Measurements from ENCODE around the gene HDAC4. TPM values are rescaled to one million over a fixed set of nuclear protein-coding genes. Genes with fewer than 3 reads are reported as not detected.

HDAC4 gene
- total and polyA plus RNA-seq, 10 of the 15 experiments (the other 5 are each of a cell fraction or from before 2014, with no cell fraction given) = 0.22 to 15.7 (median 4.8) TPM

- in situ Hi-C loops (cut with MboI) (no loop called here), intact Hi-C loops (cut with micrococcal nuclease; ENCODE audit: unreplicated experiment) (no loop called here)
- no peak overlapping the region for H3K27ac ChIP-seq (ENCODE audit: control insufficient read depth, insufficient read depth)
- WGBS (ENCODE audit: insufficient coverage, insufficient replicate concordance, low lambda C conversion rate, missing lambda C conversion rate) = 74% methylated on average over 10 of the region's 10 CpGs
- ChIA-PET SMC1A (ENCODE audit: uncharacterized antibody, unreplicated experiment) (no interaction called here), CTCF (no interaction called here), RAD21 (ENCODE audit: unreplicated experiment) (no interaction called here), POLR2A (no interaction called here)
- no peaks in the 10 kb centered on the region for H4K20me1 ChIP-seq (ENCODE audit: control insufficient read depth, insufficient read depth)
- BruUV-seq (replicated peaks) = no TSS peak
- H3K4me3 ChIP-seq = no peak overlapping the region
- DNase-seq (ENCODE audit: low read depth, low spot score) = no peak
- no peaks in the 10 kb centered on the region for H3K79me2 ChIP-seq (ENCODE audit: control insufficient read depth, insufficient read depth, low read length)
- no peak overlapping the region for H2AFZ ChIP-seq (ENCODE audit: control insufficient read depth, low read depth, low read length)
- peaks cover 0 to 2% of the 10 kb centered on the region in 2 experiments; a peak in 2 of 4 replicates for H3K36me3 ChIP-seq (ENCODE audit: control insufficient read depth in 2 of 2, insufficient read depth in 2 of 2, low read length in 1 of 2)
- no peaks in the 10 kb centered on the region for H3K27me3 ChIP-seq (replicated peaks in 1 of 2; ENCODE audit: control insufficient read depth in 2 of 2, insufficient read depth in 2 of 2, low read length in 1 of 2)
- FAIRE-seq = no peak
- H3K9me3 ChIP-seq (replicated peaks; ENCODE audit: control insufficient read depth, insufficient read depth, low read length) = no peaks in the 10 kb centered on the region
- H3K9ac ChIP-seq (ENCODE audit: control insufficient read depth, insufficient read depth, low read length) = no peak overlapping the region
- no peak overlapping the region for H3K4me2 ChIP-seq (ENCODE audit: control insufficient read depth, insufficient read depth)
- no peak for ATAC-seq
- TF ChIP-seq CREB1 (IDR thresholded peaks at IDR 0.05; ENCODE audit: low read depth) (no peak), BCL11A (IDR thresholded peaks at IDR 0.05; ENCODE audit: low read depth, low read length) (no peak), HDAC6 (IDR thresholded peaks at IDR 0.05; ENCODE audit: unreplicated experiment) (no peak), YY1 (IDR thresholded peaks at IDR 0.05; ENCODE audit: low read depth, low read length) (no peak), POU2F2 (IDR thresholded peaks at IDR 0.05; ENCODE audit: borderline replicate concordance, low read depth, low read length) (no peak), CHD1 (IDR thresholded peaks at IDR 0.05; ENCODE audit: low read depth, low read length) (no peak), ZNF592 (IDR thresholded peaks at IDR 0.05) (no peak), GATAD2B (conservative IDR thresholded peaks at IDR 0.05; ENCODE audit: low read depth) (no peak), CHD2 (IDR thresholded peaks at IDR 0.05; ENCODE audit: borderline replicate concordance, low read depth, low read length) (no peak), MYC (IDR thresholded peaks at IDR 0.05; ENCODE audit: insufficient read depth, insufficient read length, insufficient replicate concordance, low read length, severe bottlenecking) (no peak), IKZF2 (IDR thresholded peaks at IDR 0.05) (no peak), RBBP5 (conservative IDR thresholded peaks at IDR 0.05) (no peak), HCFC1 (IDR thresholded peaks at IDR 0.05; ENCODE audit: low read length) (no peak), ESRRA (IDR thresholded peaks at IDR 0.05; ENCODE audit: low read length) (no peak), RCOR1 (conservative IDR thresholded peaks at IDR 0.05; ENCODE audit: low read depth, low read length) (no peak), SREBF2 (IDR thresholded peaks at IDR 0.05; ENCODE audit: low read length) (no peak)
- H3K4me1 ChIP-seq (ENCODE audit: control insufficient read depth, insufficient read depth, low read length) = no peaks in the 10 kb centered on the region
Measured at GRCh38 chr2:239131521-239131920, 269.3 kb downstream of the HDAC4 start.

Data from GM12878 (cell line).